Tongue (tissue), 2 donors: ENCODE measurements around the gene ABCA9. TPM values are rescaled to one million over a fixed set of nuclear protein-coding genes. Genes with fewer than 3 reads are reported as not detected.
A peak's percentile ranks its signal among the peaks of the same experiment; 100 is the strongest.

Source experiments
- DNase-seq: peaks from one replicate; pipeline ENCODE4 v3.0.0-alpha.2; 2015
- total RNA-seq: library from RNA; depleted of rRNA; stranded (reverse); fragments of >200 nt; gene quantifications from one replicate; pipeline ENCODE4 v1.2.3, GENCODE V29; 2014

The ABCA9 gene
- total RNA-seq, 1 donor from 2014 or later: 24.4 TPM

DNA sequence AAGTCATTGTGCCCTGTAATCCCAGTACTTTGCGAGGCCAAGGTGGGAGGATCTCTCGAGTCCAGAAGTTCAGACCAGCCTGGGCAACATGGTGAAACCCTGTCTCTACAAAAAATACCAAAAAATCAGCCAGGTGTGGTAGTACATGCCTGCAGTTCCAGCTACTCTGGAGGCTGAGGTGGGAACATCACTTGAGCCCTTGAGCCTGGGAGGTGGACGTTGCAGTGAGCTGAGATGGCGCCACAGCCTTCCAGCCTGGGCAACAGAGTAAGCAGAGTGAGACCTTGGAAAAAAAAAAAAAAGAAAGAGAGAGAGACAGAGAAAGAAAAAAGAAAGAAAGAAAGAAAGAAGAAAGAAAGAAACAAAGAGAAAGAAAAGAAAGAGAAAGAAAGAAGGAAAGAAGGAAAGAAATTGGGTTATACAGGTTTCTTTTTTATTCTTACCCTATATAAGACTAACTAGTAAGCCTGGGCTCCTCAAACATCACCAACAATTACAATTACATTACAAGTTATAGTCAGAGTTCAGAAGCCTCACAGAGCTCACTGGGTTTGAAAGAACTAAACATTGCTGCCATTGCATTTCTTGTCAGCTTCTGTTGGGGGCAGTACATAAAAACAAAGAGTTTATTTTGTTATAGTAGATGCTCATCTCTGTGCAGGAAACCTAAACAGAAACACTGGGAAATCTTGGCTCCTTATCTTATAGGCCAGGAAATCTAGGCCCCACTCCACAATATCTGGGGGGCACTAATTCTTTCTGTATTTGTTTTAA lies 6.7 kb upstream of the ABCA9 start:
- DNase-seq: no peak

DNA sequence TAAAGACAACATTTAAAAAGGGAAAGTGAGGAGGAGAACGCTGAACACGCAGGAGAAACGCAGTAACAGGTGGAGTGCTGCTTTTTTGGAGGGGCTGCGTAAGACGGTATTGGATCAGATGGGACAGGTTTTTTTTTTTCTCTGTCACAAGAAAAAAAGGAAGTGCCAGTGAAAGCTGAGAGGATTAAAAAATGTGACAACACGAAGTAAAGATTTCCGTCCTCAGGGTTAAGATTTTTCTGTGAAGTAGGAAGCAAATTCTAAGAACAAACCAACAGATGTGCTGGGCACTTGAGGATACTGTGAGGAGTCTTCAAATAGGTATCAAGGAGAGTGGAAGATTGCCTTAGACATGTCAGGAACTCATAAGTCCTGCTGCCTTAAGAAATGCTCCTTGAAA lies 5.8 kb upstream of the ABCA9 start:
- DNase-seq: no peak

DNA sequence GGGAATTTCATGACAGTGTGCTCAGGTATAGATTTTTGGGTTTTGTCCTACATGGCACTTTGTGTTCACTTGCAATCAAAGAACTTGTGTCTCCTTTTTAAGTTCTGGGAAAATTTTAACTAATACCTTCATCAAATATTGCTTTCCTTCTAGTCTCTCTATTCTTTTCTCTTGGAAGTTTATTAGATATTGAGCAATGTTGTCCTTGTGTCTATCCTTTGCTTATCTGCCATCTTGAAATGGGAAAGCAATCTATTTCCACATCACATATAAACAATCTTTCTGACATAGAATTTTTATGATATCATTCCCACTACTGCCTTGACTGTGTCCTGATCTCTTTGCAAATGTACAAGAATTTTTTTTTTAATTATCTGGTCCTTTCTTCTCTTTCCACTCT lies 4.4 kb upstream of the ABCA9 start:
- no peak for DNase-seq

DNA sequence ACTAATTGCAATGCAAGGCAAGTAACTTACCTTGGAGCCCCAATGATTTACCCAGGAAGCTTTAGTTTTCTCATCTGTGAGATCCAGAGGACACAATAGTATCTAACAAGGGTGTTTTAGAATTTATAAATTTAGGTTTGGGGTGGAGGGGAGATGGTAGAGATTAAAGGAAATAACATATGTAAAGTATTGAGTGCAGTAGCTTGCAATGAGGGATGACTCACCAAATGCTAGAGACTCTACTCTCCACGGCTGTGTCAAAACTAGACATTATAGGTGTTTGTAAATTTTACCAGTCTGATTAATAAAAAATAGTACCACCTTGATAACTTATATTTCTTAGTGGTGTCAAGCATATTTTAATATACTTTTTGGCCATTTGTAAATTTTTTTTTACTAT lies 3.7 kb upstream of the ABCA9 start:
- no peak for DNase-seq

DNA sequence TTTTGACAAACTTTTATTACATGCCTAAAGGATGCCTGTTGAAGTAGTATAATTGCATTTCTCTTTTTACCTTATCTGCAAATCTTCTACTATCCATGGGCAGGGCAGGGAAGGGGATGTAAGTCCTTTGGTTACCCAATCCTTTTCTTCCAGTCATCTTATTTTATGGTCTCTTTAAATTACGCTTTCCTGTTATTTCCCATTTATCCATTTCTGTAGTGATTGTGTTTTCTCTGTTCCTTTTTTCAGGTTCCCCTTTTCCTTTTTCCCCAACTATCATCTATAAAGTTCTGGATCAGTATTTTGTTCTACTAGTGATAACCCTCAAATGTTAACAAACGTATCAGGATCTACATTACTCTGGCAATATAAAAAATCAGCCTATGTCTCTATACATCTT lies 3.3 kb upstream of the ABCA9 start:
- DNase-seq: no peak

DNA sequence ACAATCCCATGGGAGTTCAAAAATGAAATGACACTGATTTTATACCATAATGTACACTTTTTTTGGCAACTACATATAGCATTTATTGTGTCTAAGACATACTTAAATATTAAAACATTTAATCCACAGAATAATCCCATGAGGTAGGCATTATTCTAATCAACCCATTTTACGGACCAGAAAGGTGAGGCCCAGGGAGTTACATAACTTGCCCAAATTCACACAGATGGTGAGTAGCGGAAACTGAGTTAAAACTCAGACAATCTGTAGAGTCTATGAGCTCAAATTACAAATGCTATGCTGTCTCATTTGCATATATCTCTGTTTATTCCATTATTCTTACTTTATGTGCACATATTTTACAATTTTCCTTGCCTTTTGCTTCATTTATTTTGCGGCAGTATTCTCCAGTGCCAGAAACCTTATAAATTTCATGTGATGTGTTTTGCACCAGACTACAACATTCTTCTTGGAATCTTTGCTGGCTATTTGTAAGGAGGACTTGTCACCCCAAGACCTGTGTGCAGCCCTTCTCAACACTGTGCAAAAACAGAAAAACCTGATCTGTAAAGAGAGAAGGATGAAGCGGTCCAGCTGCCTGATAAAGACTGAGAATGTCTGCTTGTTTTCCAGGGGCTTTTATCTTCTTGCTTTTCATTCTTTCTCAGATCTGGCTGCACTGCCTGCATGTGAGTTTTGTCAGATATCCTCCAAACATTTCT lies 2.3 kb upstream of the ABCA9 start:
- DNase-seq: no peak

DNA sequence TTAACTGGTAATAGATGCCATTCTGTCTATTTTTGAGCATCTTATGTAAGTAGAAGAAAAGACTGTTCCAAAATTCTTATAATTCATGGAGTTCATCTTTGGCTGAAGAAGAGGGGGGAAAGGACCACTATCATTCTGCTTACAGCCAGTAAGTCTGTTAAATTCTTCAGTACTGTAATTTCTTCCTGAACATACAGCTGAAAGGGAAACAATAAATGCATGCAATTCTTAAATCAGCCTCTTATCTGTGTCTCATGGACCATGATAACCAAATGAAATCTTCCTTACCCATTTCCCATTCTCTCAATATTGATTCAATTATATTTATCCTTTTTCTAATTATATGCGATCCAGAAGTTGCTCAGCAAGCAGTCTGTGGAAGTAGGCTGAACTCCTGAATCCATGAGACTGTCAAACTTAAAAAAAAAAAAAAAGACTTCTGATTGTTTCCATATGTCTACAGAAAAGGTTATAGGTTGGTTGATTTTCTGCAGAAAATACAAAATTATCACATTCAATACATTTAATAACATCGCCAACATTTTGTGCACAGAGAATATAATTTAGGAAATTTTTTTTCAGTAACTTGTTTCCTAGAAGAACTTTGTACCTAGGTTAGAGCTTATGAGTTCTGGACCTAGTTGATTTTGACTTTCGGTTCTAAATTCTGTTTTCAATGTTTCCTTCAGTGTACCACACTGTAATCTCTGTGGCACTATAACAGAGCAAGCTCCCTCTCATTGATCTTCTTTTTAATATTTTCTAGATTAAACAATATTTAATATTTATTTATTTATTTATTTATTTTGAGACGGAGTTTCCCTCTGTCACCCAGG lies 1.2 kb upstream of the ABCA9 start:
- DNase-seq: peak; percentile 32

DNA sequence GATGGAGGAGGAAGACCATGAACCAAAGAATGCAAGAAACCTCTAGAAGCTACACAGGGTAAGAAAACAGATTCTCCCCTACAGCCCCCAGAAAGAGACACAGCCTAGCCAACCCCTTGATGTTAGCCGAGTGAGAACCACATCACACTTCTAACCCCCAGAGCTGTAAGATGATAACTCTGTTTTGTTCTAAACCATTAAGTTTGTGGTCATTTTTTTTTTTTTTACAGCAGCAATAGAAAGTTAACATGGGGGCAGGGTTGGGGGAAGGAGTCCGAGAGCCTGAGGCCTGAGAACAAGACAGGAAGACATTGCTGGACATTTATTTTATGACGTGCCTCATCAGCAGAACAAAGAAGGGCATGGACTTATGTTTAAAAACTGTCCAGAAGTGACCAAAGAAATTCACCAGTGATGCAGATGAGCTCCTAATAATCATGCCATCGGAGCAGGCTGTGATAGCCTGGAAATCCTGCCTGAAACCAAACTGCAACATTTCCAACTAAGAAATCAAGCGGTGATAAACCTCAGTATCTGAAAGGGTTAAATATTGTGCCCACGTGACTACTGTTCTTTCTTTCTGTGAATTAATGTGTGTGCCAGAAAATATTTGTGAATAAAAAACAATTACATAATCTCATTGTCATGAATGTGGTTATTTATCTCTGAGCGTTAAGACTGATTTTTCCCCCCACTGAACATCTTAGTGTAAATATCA lies 1.1 kb downstream of the ABCA9 start:
- DNase-seq: no peak

DNA sequence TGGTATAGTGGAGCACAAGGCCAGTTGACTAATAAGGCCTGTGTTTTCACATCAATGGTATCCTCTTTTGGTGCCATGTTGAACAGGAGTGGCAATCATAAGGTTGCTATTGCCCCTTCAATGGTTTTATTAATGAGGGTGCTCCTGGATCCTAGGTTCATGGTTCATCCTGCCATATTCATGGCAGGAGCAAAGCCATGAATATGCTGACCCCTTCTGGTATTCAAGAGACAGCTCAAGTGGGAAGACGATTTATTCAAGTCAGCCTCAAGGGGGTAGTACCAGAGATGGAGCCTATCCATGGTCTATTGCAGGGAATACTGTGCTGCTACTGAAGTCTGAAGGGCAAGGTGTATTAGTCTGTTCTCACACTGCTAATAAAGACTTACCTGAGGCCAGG lies 2.6 kb downstream of the ABCA9 start:
- no peak for DNase-seq

DNA sequence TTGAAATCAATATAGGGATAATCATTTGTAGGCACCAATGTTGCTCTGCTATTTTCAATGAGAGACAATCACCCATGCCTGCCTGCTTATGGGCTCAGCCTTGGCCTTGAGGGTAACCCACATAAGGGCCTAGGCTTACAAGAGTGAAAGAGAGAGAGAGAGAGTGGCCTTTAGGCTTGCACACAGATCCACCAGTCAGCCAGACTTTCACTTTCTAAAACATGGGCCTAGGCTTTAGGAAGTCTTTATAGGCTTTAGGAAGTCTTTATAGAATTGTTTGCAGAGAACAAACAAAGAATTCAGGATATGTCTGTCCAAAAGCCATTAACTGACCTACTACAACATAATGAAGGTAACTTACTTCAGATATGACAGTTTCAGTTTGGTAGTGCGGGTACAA lies 3.4 kb downstream of the ABCA9 start:
- DNase-seq: no peak

DNA sequence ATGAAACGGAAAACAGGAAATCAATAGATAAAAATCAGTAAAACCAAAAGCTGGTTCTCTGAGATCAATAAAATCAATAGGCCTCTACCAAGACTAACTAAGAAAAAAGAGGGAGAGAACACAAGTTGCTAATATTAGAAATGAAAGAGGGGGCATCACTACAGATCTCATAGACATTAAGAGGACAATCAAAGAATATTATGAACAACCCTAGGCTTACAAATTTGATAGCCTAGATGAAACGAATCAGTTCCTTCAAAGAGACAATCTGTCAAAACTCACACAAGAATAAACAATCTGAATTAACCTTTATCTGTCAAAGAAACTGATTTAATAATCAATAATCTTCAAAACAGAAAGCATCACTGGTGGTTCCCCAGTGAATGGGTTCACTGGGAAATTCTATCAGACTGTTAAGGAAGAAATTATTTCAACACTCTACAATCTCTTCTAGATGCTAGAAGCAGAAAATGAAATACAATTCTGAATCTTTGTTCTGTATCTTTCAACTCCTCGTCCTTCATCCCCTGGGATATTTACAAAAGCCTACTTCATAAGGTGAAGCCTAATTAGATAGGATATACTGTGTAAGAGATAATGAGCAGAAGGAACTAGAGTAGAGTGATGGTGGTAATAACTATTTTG lies 4.4 kb downstream of the ABCA9 start:
- no peak for DNase-seq

DNA sequence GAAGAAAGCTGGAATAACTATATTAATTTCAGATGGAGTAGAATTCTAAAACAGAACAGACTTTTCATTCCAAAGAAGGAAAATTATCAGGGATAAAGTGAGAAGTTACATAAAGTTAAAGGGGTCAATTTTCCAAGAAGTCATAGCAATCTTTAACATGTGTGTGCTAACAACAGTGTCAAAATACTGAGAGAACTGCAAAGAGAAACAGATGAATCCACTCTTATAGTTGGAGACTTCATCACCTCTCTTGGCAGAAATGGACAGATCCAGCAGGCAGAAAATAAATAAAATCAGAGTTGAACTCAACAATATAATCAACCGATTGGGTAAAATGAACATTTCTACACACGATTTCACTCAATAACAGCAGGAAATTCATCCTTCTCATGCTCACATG lies 5.4 kb downstream of the ABCA9 start:
- DNase-seq: no peak

DNA sequence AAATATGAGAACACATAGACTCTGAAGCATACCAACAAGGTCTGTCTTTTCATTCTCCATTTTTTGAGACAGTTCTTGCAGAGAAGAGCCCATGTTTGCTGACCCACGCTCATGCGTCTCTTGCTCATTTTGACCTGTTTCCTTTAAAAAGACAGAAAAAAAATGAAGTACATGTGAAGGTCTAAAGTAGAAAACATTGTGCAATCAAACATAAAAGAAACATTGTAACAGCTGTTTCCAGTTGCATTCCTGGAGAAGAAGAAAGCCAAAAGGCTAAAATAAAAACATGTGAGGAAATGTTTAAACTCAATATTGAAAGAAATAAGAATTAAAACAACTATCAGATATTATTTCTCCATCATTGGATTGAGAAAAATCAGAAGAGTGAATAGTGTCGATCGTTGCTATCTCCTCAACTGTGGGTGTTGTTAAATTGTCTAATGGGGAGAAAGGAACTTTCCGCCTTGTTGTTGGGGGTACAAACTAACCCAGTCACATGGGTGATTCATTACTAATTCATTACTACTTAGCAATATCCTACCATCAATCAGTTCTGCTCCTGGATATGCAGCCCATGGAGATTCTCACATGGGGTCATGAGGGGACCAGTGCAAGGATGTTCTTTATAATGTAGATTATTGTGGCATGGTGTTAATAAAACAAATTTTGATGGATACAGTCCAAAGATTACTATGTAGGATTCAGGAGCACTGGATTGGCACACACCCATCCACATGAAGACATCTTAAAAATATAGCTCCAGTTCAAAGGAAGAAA lies 9.5 kb downstream of the ABCA9 start:
- peak; percentile 26 for DNase-seq

DNA sequence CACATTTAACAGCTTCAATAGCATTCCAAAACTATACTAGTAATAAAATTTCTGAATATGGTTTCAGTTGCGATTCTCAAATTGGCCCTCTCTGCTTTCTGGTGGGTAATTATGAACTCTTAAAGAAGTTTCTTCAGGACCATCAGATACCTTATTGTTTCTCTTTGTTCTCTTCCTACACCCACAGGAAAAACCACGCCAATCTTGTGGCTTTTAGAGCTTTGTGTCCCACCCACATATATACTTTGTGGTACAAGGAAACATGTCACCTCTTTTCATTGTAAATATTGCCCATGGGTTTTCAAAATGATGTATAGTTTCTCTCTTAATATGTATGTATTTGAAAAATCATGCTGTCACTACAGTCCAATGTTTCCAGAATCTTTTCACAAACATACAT lies 12.1 kb downstream of the ABCA9 start:
- no peak for DNase-seq

DNA sequence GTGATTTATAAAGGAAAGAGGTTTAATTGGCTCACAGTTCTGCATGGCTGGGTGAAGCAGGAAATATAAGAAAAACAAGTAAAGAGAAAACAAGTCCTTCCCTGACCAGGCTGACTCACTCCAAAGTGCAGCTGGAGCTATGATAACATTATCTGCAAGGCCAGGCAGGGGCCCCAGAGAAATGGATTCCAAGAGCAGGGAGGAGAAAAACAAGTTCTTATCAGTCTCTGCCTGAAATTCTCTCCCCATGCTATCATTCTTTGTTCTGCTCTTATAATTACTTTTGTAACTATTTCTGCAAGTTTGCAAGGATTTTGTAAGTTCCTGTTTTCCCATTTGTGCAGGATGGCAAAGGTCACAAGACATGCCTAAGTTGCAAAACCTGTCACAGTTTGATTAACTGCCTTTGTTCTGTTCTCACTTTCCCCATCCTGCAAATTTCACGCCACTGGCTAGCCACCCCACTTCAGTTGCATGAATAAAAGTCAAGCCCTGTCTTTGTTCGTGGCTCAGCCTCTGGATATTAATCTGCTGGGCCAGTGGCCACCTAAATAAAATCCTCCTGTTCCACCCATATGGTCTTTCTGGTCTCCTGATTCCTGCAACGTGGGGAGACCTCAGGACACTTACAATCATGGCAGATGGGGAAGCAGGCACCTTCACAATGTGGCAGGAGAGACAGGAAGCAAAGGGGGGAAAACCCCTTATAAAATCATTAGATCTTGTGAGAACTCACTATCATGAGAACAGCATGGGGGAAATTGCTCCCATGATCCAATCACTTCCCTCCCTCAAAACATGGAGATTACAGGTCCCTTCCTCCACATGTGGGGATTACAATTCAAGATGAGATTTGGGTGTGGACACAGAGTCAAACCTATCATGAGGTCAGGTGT lies 13.1 kb downstream of the ABCA9 start:
- no peak for DNase-seq

DNA sequence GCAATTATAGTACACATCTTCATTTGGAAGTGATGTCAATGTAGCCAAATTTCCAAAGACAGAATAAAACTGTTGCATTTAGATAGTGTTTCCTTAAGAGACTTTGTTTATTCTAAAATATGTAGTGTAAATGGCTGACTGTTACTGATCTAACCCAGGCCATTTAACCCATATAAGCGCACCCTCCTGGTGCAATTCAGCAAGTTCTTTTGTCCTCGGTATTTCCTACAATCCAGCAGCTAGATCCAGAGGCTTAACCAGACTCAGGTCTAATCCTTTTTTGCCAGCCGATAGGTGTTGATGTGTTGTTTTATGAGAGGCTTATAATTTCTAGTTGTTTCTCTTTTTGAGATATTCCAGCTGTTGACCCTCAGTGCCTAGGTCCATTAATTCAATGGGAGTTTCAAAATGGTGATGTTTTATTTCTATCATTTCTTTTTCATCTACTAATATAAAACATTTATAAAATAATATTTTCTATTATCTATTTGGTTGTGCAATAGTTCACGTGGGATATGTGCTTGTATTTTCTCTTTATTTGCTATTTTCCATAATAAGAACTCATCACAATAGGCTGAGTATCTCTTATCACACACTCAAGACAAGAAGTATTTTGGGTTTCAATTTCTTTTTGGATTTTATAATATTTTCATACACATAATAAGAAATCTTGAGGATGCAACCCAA lies 14.5 kb downstream of the ABCA9 start:
- no peak for DNase-seq

DNA sequence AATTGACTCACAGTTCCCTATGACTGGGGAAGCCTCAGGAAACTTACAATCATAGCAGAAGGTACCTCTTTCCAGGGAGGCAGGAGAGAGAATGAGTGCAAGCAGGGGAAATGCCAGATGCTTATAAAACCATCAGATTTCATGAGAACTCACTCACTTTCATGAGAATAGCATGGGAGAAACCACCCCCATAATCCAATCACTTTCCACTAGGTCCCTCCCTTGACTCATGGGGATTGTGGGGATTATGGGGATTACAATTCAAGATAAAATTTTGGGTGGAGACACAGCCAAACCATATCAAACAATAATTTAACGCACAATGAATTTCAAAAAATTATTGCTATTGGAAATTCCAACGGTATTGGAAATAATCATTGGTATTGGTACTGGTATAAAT lies 15.1 kb downstream of the ABCA9 start:
- no peak for DNase-seq

DNA sequence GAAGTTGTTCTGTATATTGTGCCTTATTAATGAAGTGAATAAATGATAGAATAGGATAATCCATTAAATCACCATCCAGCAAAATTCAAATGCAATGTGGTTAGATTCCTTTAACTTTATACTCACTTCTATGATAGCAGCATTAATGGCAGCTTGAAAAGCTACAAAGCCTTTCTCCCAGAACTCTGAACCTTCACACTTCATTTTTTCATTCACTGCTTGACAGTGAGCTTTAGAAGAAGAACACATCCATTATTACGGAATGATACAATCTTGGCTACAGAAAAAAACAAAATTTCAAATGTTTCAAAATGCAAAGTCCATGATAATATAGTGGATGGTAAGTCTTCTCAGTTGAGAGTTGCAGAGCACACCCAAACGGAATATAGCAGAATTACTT lies 16.4 kb downstream of the ABCA9 start:
- DNase-seq: no peak

DNA sequence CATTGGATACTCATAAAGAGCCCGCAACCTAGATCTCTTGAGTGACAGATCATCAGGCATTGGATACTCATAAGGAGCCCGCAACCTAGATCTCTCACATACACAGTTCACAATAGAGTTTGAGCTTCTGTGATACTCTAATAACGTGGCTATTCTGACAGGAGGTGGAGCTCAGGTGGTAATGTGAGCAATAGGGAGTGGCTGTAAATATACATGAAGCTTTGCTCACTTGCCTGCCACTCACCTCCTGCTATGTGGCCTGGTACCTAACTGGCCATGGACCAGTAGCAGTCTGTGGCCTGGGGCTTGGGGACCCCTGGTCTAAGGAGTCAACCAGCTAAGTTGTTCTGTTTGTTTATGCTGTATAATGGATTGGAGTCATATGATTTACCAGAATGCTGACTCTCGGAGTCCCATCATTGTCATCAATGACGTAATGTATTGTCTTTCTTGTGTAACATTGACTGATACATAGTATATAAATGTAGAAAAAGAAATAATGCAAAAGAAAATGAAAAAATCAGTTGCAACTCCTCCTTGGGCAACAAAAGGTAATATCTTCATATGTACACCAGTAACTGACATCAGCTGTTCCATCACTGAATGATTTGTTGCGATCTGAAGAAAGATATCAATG lies 17.5 kb downstream of the ABCA9 start:
- no peak for DNase-seq
